ENCODE data around the gene TNFRSF18. TPM values are rescaled to one million over a fixed set of nuclear protein-coding genes. Genes with fewer than 3 reads are reported as not detected.

The TNFRSF18 gene
- total RNA-seq, 4 donors from 2014 or later, result 0.44 to 2.6 TPM; not detected in 2

- TF ChIP-seq CTCF (IDR thresholded peaks at IDR 0.05; ENCODE audit: low read depth), result no peak
Observed at GRCh38 chr1:1166642-1167397, 39.6 kb downstream of the TNFRSF18 start.

- no peak for TF ChIP-seq CTCF (IDR thresholded peaks at IDR 0.05; ENCODE audit: low read depth)
Observed at GRCh38 chr1:1165900-1166421, 40.4 kb downstream of the TNFRSF18 start.

- TF ChIP-seq CTCF (IDR thresholded peaks at IDR 0.05; ENCODE audit: low read depth), result no peak
Observed at GRCh38 chr1:1165485-1165884, 40.9 kb downstream of the TNFRSF18 start.

GRCh38 chr1:1164701-1165451 lies 41.5 kb downstream of the TNFRSF18 start:
- no peak for TF ChIP-seq CTCF (IDR thresholded peaks at IDR 0.05; ENCODE audit: low read depth)

- no peak for TF ChIP-seq CTCF (IDR thresholded peaks at IDR 0.05; ENCODE audit: low read depth)
Observed at GRCh38 chr1:1164361-1164700, 42.1 kb downstream of the TNFRSF18 start.

GRCh38 chr1:1163538-1164070 lies 42.8 kb downstream of the TNFRSF18 start:
- TF ChIP-seq CTCF (IDR thresholded peaks at IDR 0.05; ENCODE audit: low read depth), result no peak

Measured in subcutaneous adipose tissue (tissue), 4 donors.